ENCODE measurements around the gene CCDC33.

DNA sequence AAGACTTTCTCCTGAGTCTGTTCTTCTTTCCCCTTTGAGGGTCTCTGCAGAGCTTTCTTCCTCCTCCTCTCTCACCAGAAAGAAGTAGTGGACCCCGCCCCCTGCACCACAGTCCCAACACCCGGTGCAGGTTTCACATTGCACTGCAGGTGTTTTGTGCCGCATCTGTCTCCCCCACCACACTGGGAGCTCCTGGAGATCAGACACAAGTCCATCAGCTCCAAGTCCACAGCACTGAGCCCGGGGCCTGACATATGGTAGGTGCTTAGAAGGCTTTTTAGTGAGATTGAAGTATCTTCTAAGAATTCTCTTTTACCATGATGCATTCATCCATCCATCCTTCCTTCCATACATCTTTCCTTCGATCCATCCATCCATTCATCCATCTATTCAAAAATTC is 43.4 kb upstream of the CCDC33 start:
- TF ChIP-seq, protein P1, sequence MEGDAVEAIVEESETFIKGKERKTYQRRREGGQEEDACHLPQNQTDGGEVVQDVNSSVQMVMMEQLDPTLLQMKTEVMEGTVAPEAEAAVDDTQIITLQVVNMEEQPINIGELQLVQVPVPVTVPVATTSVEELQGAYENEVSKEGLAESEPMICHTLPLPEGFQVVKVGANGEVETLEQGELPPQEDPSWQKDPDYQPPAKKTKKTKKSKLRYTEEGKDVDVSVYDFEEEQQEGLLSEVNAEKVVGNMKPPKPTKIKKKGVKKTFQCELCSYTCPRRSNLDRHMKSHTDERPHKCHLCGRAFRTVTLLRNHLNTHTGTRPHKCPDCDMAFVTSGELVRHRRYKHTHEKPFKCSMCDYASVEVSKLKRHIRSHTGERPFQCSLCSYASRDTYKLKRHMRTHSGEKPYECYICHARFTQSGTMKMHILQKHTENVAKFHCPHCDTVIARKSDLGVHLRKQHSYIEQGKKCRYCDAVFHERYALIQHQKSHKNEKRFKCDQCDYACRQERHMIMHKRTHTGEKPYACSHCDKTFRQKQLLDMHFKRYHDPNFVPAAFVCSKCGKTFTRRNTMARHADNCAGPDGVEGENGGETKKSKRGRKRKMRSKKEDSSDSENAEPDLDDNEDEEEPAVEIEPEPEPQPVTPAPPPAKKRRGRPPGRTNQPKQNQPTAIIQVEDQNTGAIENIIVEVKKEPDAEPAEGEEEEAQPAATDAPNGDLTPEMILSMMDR (IDR thresholded peaks at IDR 0.05) = no peak
- TF ChIP-seq POLR2A (IDR thresholded peaks at IDR 0.05) (no peak), POLR2AphosphoS5 (IDR thresholded peaks at IDR 0.05) (no peak), EP300 (IDR thresholded peaks at IDR 0.05) (no peak)
